HG03196 (cell line): Measurements from ENCODE around the gene CALN1.
"Not testable (repeated sequence)": the region's sequence is repeated elsewhere in the genome, so short reads cannot be mapped to it uniquely, and the experiment has no call there.

ENCODE experiments used
- ATAC-seq: cut with Tn5 transposase; IDR thresholded peaks from one replicate; pipeline ENCODE4 v1.9.1; 2021; ENCODE audit not compliant: unreplicated experiment

CALN1 gene

GRCh38 chr7:71754828-71755227, 657.3 kb downstream of the CALN1 start:
- ATAC-seq = no peak

GRCh38 chr7:71753956-71754664, 658.0 kb downstream of the CALN1 start:
- ATAC-seq = no peak

GRCh38 chr7:71753236-71753635, 658.9 kb downstream of the CALN1 start:
- ATAC-seq = no peak

GRCh38 chr7:71752171-71752935, 659.8 kb downstream of the CALN1 start:
- ATAC-seq = no peak

- ATAC-seq = no peak
Measured at GRCh38 chr7:71750290-71750689, 661.8 kb downstream of the CALN1 start.

- no peak for ATAC-seq
Measured at GRCh38 chr7:71746006-71746405, 666.1 kb downstream of the CALN1 start.

- no peak for ATAC-seq
Measured at GRCh38 chr7:71740174-71740560, 672.0 kb downstream of the CALN1 start.

GRCh38 chr7:71739520-71740173, 672.5 kb downstream of the CALN1 start:
- ATAC-seq = no peak

GRCh38 chr7:71737931-71738540, 674.1 kb downstream of the CALN1 start:
- ATAC-seq = not testable (repeated sequence)

GRCh38 chr7:71735961-71736556, 676.1 kb downstream of the CALN1 start:
- ATAC-seq = no peak

GRCh38 chr7:71733107-71733870, 678.8 kb downstream of the CALN1 start:
- ATAC-seq = no peak

GRCh38 chr7:71731740-71732139, 680.4 kb downstream of the CALN1 start:
- ATAC-seq = no peak
